WTC11 (cell line): ENCODE data around the gene PAPSS1. TPM values are rescaled to one million over a fixed set of nuclear protein-coding genes. Genes with fewer than 3 reads are reported as not detected.
A peak's percentile ranks its signal among the peaks of the same experiment; 100 is the strongest.

ENCODE experiments used
- ATAC-seq: fragments of 200-7000 bp; cut with Tn5 transposase; 2 replicates; pipeline ENCODE4 v1.10.0; 2021; ENCODE audit warnings: mild to moderate bottlenecking, moderate library complexity
- CTCF ChIA-PET: fragments of 300-600 bp; sonication (Branson Sonifier 250); formaldehyde crosslinking; loops from one replicate; lab custom pipeline; 2021; ENCODE audit warnings: antibody characterized with exemption; lab: Charles Lee
- POLR2A ChIA-PET: fragments of 350-600 bp; sonication (Branson Sonifier 250); formaldehyde crosslinking; loops from one replicate; lab custom pipeline; 2021; ENCODE audit warnings: antibody characterized with exemption; lab: Charles Lee
- DNase-seq: peaks from one replicate; pipeline ENCODE4 v3.0.0; 2021; ENCODE audit warnings: low spot score
- H3K27ac Mint-ChIP-seq: 2 replicates; pipeline ENCODE4 v1.8.0; 2021; ENCODE audit warnings: mixed read lengths
- H3K27me3 Mint-ChIP-seq: 2 replicates; pipeline ENCODE4 v1.8.0; 2021; ENCODE audit warnings: low read depth, mild to moderate bottlenecking, moderate library complexity, mixed read lengths
- H3K36me3 Mint-ChIP-seq: 2 replicates; pipeline ENCODE4 v1.8.0; 2021; ENCODE audit warnings: mixed read lengths
- H3K4me1 Mint-ChIP-seq: 2 replicates; pipeline ENCODE4 v1.8.0; 2022; ENCODE audit warnings: mixed read lengths
- H3K4me3 Mint-ChIP-seq: 2 replicates; pipeline ENCODE4 v1.8.0; 2021; ENCODE audit warnings: mild to moderate bottlenecking, moderate library complexity, mixed read lengths
- H3K9me3 Mint-ChIP-seq: 2 replicates; pipeline ENCODE4 v1.8.0; 2021; ENCODE audit warnings: mixed read lengths
- CBFB ChIP-seq: sonication (generic); formaldehyde crosslinking; IDR thresholded peaks from 2 replicates; pipeline ENCODE4 v1.8.1; 2022; ENCODE audit warnings: mild to moderate bottlenecking, low read depth, missing genetic modification reagents
- CREB1 ChIP-seq: sonication (generic); formaldehyde crosslinking; IDR thresholded peaks from 2 replicates; pipeline ENCODE4 v1.8.0; 2023; ENCODE audit warnings: mild to moderate bottlenecking, missing genetic modification reagents
- ESRRA ChIP-seq: sonication (generic); formaldehyde crosslinking; IDR thresholded peaks from 2 replicates; pipeline ENCODE4 v1.8.1; 2022; ENCODE audit warnings: mild to moderate bottlenecking, missing genetic modification reagents, borderline replicate concordance
- HMGA2 ChIP-seq: fragments of 250-450 bp; sonication (Bioruptor Pico); IDR thresholded peaks from 2 replicates; pipeline ENCODE4 v1.4.0; 2021; ENCODE audit warnings: mild to moderate bottlenecking, moderate library complexity
- MXD4 ChIP-seq: fragments of 250-450 bp; sonication (Bioruptor Pico); IDR thresholded peaks from 2 replicates; pipeline ENCODE4 v1.8.0; 2021; ENCODE audit warnings: mild to moderate bottlenecking, moderate library complexity, borderline replicate concordance
- NR1H2 ChIP-seq: sonication (generic); formaldehyde crosslinking; IDR thresholded peaks from 2 replicates; pipeline ENCODE4 v1.9.0; 2021; ENCODE audit warnings: mild to moderate bottlenecking, moderate library complexity, missing genetic modification reagents
- NR2C2 ChIP-seq: sonication (generic); formaldehyde crosslinking; IDR thresholded peaks from 2 replicates; pipeline ENCODE4 v1.8.0; 2022; ENCODE audit warnings: mild to moderate bottlenecking, missing genetic modification reagents
- RORB ChIP-seq: fragments of 250-450 bp; sonication (Bioruptor Pico); IDR thresholded peaks from 2 replicates; pipeline ENCODE4 v1.9.0; 2021; ENCODE audit warnings: mild to moderate bottlenecking
- TCF7 ChIP-seq: sonication (generic); formaldehyde crosslinking; IDR thresholded peaks from 2 replicates; pipeline ENCODE4 v1.8.0; 2022; ENCODE audit warnings: mild to moderate bottlenecking, low read depth, missing genetic modification reagents, moderate library complexity
- TP53 ChIP-seq: sonication (generic); formaldehyde crosslinking; IDR thresholded peaks from 2 replicates; pipeline ENCODE4 v1.8.1; 2023; ENCODE audit warnings: mild to moderate bottlenecking, missing genetic modification reagents
- total RNA-seq: library from RNA; stranded (reverse); gene quantifications from 3 replicates; pipeline ENCODE4 v1.2.3, GENCODE V29; 2021
- TF ChIP-seq, protein P1 (sequence below): fragments of 250-450 bp; sonication (Bioruptor Pico); IDR thresholded peaks from 2 replicates; pipeline ENCODE4 v1.8.0; 2021; ENCODE audit warnings: mild to moderate bottlenecking
- TF ChIP-seq, protein P2 (sequence below): fragments of 250-450 bp; sonication (Bioruptor Pico); IDR thresholded peaks from 2 replicates; pipeline ENCODE4 v1.9.0; 2021; ENCODE audit warnings: mild to moderate bottlenecking, borderline replicate concordance
- TF ChIP-seq, protein P3 (sequence below): sonication (generic); formaldehyde crosslinking; IDR thresholded peaks from 2 replicates; pipeline ENCODE4 v1.8.1; 2023; ENCODE audit warnings: mild to moderate bottlenecking, missing genetic modification reagents, borderline replicate concordance
- TF ChIP-seq, protein P4 (sequence below): fragments of 250-450 bp; sonication (Bioruptor Pico); IDR thresholded peaks from 2 replicates; pipeline ENCODE4 v1.9.0; 2021; ENCODE audit warnings: mild to moderate bottlenecking
- TF ChIP-seq, protein P5 (sequence below): sonication (generic); formaldehyde crosslinking; IDR thresholded peaks from 2 replicates; pipeline ENCODE4 v1.8.0; 2023; ENCODE audit warnings: mild to moderate bottlenecking, missing genetic modification reagents
- TF ChIP-seq, protein P6 (sequence below): sonication (generic); formaldehyde crosslinking; IDR thresholded peaks from 2 replicates; pipeline ENCODE4 v1.8.1; 2023; ENCODE audit warnings: mild to moderate bottlenecking, missing genetic modification reagents, moderate library complexity
- TF ChIP-seq, protein P7 (sequence below): sonication (generic); formaldehyde crosslinking; IDR thresholded peaks from 2 replicates; pipeline ENCODE4 v1.8.0; 2022; ENCODE audit warnings: mild to moderate bottlenecking, missing genetic modification reagents

PAPSS1 gene
- total RNA-seq, 1 experiment from 2014 or later: 62.9 TPM

DNA sequence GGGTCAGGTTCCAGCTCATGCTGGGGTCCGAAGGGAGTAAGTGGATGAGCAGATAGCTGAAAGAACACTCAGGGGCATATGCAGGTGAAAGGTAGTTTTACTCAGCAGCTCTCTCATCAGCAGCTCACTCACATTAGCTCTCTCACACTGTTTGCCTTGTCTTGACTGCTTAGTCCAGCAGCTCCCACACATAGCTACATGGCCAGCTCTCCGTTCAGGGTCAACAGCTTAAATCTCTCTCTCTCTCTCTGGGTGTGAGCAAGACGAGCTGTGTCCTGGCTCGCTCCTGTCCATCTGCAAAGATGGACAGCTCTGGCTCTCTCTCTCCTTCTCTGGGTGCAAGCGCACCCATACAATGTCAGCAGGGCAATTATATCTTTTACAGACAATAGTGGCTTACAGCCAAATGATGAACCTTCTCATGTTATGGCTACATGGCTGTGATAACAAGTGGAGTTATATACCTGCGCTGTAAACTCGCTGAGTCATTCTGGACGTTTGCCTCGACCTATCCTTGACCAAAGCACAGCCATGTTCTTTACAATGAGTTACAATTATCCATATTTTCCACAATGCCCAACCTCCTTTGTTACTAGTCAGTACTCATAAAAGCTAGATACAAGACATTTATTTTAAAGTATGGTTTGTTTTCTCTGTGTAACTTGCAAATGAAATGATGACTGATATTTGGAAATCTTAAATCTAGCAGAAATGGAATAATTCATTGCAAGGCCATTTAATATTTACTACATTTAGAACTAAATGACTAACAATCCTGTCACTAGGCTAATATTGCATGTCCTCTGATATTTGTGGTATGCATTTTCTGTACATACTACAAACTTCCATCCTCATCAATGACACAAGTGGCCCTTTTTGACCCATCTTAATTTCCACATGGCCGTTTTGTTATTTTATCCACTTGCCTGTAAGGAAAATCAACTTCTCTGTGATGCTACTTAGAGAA, 9.3 kb downstream of the PAPSS1 start:
- ChIA-PET CTCF (no interaction called here), POLR2A (interaction anchor here (1.0 kb wide), 1 partner anchor 10 kb away, joined by 3 read pairs; the partner anchor contains the start of gene PAPSS1)
- H3K36me3 Mint-ChIP-seq: peaks cover 23% of the 10 kb centered on the region
- peaks cover 20% of the 10 kb centered on the region for H3K9me3 Mint-ChIP-seq
- H3K4me3 Mint-ChIP-seq: no peak overlapping the region
- H3K27me3 Mint-ChIP-seq: no peaks in the 10 kb centered on the region; the same call in 1 of the 2 replicates
- ATAC-seq: no peak
- H3K27ac Mint-ChIP-seq: peak overlapping the region; percentile 39; the same call in 1 of the 2 replicates
- peaks cover 41% of the 10 kb centered on the region for H3K4me1 Mint-ChIP-seq
- DNase-seq: no peak
- TF ChIP-seq MXD4 (CRISPR knock-in tag) (no peak), HMGA2 (CRISPR knock-in tag) (no peak), TCF7 (CRISPR knock-in tag) (no peak), CREB1 (CRISPR knock-in tag) (no peak), CBFB (CRISPR knock-in tag) (no peak), NR2C2 (CRISPR knock-in tag) (no peak), ESRRA (no peak), TP53 (no peak), NR1H2 (no peak), RORB (CRISPR knock-in tag) (no peak)
- TF ChIP-seq, protein P1, sequence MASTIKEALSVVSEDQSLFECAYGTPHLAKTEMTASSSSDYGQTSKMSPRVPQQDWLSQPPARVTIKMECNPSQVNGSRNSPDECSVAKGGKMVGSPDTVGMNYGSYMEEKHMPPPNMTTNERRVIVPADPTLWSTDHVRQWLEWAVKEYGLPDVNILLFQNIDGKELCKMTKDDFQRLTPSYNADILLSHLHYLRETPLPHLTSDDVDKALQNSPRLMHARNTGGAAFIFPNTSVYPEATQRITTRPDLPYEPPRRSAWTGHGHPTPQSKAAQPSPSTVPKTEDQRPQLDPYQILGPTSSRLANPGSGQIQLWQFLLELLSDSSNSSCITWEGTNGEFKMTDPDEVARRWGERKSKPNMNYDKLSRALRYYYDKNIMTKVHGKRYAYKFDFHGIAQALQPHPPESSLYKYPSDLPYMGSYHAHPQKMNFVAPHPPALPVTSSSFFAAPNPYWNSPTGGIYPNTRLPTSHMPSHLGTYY (CRISPR knock-in tag): no peak
- TF ChIP-seq, protein P2, sequence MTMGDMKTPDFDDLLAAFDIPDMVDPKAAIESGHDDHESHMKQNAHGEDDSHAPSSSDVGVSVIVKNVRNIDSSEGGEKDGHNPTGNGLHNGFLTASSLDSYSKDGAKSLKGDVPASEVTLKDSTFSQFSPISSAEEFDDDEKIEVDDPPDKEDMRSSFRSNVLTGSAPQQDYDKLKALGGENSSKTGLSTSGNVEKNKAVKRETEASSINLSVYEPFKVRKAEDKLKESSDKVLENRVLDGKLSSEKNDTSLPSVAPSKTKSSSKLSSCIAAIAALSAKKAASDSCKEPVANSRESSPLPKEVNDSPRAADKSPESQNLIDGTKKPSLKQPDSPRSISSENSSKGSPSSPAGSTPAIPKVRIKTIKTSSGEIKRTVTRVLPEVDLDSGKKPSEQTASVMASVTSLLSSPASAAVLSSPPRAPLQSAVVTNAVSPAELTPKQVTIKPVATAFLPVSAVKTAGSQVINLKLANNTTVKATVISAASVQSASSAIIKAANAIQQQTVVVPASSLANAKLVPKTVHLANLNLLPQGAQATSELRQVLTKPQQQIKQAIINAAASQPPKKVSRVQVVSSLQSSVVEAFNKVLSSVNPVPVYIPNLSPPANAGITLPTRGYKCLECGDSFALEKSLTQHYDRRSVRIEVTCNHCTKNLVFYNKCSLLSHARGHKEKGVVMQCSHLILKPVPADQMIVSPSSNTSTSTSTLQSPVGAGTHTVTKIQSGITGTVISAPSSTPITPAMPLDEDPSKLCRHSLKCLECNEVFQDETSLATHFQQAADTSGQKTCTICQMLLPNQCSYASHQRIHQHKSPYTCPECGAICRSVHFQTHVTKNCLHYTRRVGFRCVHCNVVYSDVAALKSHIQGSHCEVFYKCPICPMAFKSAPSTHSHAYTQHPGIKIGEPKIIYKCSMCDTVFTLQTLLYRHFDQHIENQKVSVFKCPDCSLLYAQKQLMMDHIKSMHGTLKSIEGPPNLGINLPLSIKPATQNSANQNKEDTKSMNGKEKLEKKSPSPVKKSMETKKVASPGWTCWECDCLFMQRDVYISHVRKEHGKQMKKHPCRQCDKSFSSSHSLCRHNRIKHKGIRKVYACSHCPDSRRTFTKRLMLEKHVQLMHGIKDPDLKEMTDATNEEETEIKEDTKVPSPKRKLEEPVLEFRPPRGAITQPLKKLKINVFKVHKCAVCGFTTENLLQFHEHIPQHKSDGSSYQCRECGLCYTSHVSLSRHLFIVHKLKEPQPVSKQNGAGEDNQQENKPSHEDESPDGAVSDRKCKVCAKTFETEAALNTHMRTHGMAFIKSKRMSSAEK: no peak
- TF ChIP-seq, protein P3, sequence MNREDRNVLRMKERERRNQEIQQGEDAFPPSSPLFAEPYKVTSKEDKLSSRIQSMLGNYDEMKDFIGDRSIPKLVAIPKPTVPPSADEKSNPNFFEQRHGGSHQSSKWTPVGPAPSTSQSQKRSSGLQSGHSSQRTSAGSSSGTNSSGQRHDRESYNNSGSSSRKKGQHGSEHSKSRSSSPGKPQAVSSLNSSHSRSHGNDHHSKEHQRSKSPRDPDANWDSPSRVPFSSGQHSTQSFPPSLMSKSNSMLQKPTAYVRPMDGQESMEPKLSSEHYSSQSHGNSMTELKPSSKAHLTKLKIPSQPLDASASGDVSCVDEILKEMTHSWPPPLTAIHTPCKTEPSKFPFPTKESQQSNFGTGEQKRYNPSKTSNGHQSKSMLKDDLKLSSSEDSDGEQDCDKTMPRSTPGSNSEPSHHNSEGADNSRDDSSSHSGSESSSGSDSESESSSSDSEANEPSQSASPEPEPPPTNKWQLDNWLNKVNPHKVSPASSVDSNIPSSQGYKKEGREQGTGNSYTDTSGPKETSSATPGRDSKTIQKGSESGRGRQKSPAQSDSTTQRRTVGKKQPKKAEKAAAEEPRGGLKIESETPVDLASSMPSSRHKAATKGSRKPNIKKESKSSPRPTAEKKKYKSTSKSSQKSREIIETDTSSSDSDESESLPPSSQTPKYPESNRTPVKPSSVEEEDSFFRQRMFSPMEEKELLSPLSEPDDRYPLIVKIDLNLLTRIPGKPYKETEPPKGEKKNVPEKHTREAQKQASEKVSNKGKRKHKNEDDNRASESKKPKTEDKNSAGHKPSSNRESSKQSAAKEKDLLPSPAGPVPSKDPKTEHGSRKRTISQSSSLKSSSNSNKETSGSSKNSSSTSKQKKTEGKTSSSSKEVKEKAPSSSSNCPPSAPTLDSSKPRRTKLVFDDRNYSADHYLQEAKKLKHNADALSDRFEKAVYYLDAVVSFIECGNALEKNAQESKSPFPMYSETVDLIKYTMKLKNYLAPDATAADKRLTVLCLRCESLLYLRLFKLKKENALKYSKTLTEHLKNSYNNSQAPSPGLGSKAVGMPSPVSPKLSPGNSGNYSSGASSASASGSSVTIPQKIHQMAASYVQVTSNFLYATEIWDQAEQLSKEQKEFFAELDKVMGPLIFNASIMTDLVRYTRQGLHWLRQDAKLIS (CRISPR knock-in tag): no peak
- TF ChIP-seq, protein P4, sequence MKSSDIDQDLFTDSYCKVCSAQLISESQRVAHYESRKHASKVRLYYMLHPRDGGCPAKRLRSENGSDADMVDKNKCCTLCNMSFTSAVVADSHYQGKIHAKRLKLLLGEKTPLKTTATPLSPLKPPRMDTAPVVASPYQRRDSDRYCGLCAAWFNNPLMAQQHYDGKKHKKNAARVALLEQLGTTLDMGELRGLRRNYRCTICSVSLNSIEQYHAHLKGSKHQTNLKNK (CRISPR knock-in tag): no peak
- TF ChIP-seq, protein P5, sequence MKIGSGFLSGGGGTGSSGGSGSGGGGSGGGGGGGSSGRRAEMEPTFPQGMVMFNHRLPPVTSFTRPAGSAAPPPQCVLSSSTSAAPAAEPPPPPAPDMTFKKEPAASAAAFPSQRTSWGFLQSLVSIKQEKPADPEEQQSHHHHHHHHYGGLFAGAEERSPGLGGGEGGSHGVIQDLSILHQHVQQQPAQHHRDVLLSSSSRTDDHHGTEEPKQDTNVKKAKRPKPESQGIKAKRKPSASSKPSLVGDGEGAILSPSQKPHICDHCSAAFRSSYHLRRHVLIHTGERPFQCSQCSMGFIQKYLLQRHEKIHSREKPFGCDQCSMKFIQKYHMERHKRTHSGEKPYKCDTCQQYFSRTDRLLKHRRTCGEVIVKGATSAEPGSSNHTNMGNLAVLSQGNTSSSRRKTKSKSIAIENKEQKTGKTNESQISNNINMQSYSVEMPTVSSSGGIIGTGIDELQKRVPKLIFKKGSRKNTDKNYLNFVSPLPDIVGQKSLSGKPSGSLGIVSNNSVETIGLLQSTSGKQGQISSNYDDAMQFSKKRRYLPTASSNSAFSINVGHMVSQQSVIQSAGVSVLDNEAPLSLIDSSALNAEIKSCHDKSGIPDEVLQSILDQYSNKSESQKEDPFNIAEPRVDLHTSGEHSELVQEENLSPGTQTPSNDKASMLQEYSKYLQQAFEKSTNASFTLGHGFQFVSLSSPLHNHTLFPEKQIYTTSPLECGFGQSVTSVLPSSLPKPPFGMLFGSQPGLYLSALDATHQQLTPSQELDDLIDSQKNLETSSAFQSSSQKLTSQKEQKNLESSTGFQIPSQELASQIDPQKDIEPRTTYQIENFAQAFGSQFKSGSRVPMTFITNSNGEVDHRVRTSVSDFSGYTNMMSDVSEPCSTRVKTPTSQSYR: no peak
- TF ChIP-seq, protein P6, sequence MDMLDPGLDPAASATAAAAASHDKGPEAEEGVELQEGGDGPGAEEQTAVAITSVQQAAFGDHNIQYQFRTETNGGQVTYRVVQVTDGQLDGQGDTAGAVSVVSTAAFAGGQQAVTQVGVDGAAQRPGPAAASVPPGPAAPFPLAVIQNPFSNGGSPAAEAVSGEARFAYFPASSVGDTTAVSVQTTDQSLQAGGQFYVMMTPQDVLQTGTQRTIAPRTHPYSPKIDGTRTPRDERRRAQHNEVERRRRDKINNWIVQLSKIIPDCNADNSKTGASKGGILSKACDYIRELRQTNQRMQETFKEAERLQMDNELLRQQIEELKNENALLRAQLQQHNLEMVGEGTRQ (CRISPR knock-in tag): no peak
- TF ChIP-seq, protein P7, sequence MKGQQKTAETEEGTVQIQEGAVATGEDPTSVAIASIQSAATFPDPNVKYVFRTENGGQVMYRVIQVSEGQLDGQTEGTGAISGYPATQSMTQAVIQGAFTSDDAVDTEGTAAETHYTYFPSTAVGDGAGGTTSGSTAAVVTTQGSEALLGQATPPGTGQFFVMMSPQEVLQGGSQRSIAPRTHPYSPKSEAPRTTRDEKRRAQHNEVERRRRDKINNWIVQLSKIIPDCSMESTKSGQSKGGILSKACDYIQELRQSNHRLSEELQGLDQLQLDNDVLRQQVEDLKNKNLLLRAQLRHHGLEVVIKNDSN (CRISPR knock-in tag): no peak
